Subcutaneous adipose tissue (tissue), 4 donors: ENCODE data around the gene CYTH1. TPM values are rescaled to one million over a fixed set of nuclear protein-coding genes. Genes with fewer than 3 reads are reported as not detected.

Source experiments
- total RNA-seq, 4 donors: library from RNA; depleted of rRNA; stranded (reverse); fragments of >200 nt; gene quantifications; one replicate each; pipeline ENCODE4 v1.1.0, GENCODE V29; 2016
- TF ChIP-seq, protein P1 (sequence below): fragments of 450-650 bp; IDR thresholded peaks from one replicate; pipeline ENCODE4 v1.5.1; 2016; ENCODE audit warnings: low read depth, mild to moderate bottlenecking, control low read depth, antibody characterized with exemption, moderate library complexity

CYTH1 gene
- total RNA-seq, 4 donors from 2014 or later, result 54.0 to 86.5 (median 71.1) TPM

DNA sequence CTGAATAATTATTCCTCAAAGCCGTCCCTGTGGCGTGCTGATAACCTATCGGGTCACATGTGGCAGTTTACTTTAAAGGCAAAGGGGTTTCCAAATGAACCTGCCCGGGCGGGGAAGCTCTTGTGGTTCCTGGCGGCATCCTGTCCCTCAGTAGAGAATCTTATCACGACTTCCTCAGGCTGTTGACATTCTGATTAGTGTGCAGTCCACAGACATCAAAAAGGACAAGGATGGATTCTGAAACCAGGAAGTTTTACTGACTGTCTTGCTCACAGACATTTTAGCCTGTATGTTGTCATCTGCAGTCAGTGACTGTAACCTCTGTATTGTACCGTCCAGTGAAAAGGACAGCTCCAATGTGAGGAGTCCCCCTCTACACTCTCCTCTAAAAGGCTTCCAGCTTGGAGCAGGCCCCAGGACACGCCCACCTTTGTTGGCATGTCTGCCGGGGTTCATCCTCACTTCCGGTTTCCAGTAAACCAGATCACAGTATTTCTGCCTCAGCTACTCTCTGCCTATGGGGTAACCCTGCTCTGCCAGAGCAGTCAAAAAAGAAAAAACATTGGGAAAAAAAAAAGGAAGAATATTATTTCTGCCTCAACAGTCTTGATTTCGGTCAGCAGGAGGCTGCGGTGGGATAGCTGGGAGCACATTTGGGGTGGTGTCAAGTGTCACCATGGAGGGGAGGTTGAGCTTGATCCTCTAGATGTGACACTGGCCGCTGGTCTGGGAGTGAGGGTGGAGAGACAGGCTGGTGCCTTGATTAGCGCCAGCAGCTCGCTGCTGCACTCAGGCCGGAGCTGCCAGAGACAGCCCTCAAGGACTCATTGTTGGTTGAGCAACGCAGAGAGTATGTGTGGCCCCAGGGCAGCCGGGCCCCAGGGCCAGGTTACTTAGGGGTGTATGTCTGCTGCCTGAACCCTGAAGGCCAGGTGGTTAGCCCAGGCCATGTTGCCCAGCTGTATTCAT, 115.8 kb downstream of the CYTH1 start:
- TF ChIP-seq, protein P1, sequence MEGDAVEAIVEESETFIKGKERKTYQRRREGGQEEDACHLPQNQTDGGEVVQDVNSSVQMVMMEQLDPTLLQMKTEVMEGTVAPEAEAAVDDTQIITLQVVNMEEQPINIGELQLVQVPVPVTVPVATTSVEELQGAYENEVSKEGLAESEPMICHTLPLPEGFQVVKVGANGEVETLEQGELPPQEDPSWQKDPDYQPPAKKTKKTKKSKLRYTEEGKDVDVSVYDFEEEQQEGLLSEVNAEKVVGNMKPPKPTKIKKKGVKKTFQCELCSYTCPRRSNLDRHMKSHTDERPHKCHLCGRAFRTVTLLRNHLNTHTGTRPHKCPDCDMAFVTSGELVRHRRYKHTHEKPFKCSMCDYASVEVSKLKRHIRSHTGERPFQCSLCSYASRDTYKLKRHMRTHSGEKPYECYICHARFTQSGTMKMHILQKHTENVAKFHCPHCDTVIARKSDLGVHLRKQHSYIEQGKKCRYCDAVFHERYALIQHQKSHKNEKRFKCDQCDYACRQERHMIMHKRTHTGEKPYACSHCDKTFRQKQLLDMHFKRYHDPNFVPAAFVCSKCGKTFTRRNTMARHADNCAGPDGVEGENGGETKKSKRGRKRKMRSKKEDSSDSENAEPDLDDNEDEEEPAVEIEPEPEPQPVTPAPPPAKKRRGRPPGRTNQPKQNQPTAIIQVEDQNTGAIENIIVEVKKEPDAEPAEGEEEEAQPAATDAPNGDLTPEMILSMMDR, result no peak

DNA sequence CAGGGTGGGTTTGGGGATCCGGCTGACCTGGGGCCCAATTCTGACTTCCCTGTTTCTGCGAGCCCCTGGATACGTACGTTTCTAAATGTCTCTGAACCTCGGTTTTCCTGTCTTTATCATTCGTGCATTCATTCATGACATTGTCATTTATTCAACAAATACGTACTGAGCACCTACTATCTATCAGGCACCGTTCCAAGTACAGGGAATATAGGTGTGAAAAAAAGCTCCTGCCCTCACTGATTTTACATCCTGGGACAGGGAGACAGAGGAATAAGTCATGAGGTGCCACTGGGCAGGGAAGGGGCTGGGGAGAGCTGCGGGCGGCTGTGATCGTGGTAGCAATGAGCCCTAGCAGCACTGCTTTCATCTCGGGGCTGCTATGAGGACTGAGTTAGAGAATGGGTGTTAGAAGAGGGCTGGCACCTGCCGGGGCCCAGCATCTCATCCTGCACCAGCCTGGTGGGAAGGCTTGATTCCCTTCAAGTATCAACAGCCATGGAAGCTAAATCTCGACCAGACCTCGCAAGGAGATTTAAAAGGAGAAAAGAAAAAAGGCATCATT, 116.6 kb downstream of the CYTH1 start:
- TF ChIP-seq, protein P1, result no peak

DNA sequence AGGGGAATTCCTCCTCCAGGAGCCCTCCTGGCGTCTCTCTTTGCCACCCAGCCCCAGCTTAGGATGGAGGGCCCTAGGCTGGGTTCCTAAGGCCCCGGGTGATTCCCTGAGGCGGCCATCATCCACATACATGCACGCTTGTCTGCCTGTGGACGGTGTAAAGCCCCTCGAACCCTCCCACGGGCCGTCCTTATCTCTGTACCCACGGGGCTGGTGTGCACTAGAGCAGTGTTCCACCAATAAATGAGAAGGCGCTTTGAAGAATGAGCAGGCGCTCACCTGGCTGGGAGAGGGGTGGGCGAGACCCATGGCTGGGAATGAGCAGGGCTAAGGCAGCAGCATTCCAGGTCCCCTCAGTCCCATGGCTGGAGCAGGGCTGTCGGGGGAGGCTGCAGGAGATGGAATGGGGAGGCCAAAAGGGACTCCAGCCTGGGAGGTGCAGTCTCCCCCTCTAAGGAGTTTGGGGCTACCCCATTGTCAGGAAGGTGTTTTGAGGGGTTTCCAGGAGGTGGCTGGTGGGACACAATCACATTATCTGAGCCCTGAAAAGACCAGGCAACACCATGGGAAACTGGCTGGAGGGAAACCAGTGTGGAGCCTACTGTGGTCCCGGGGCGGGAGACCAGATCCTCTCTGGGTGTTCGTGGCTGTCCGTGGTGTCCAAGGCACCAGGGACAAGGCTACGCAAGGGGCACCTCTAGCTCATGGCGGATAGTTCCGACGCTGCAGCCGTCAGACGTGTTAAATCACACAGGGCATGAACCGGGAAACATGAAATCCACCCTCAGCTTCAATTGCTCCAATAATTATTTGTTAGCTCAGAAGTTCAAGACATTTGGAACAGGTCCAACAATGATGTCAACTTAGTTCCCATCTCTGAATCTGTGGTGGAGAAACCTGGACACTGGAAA, 117.3 kb downstream of the CYTH1 start:
- TF ChIP-seq, protein P1, result no peak

DNA sequence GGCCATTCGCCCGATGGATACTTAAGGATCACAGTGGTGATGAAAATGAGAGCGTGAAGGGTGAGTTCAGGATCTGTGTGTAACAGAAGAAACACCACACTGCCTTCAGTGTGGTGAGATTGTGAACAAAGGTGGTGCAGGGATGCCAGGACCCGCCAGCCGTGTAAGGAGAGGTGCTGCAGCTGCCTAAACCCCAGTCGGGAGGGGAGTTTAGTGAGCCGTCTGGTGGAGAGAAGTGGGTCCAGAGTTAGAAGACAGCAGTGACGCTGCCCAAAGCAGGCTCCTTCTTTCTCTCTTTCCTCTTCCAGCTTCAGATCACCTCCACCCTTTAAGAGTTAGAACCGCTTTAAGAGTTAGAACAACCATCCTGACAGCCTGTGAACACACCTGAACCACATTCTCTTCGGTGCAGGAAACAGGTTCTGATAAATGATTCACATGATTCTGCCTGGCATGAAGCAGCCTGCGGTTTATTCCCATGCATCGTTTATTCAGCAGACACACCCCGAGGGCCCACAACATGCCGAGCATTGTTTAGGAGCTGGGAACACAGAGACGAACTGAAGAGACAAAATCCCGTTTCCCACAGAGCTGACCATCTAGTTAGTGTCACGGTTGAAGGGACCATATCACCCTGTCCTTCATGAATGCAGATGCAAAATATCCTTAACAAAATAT, 120.8 kb downstream of the CYTH1 start:
- TF ChIP-seq, protein P1, result no peak

DNA sequence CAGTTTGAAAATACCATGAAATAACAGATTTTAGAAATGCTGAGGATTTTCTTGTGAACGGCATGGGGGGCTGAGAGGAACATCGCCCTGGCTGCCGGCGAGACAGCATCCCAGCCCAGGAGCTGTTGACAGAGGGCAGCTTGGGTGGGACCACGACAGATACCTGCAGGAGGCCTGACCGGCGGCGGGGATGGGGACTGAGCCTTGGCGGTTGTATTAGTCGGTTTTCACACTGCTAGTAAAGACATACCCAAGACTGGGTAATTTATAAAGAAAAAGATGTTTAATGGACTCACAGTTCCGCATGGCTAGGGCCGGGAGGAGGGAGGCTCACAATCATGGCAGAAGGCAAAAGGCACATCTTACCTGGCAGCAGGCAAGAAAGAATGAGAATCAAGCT, 122.5 kb downstream of the CYTH1 start:
- TF ChIP-seq, protein P1, result no peak

DNA sequence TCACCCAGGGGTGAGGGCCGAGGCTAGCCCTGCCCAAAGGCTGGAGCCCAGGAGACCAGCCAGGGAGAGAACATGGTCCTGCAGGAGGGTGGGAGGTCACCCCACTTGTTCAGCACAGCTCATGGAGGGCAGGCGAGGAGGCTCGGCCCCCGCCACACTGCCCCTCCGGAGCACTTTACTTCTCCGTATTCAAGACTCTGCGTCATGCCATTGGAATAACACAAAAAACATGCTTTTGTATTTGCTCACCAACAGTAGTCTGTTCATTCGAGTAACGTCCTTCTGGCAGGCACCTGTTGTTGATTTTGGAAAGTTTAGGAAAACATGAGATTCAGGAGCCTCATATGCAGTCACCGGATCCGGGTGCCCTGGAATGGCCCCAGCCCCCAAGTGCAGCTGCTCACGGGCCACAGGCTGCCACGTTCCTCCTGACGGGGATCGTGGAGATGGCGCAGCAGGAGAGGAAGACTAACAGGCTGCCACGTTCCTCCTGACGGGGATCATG, 123.7 kb downstream of the CYTH1 start:
- TF ChIP-seq, protein P1, result no peak
